Upper lobe of left lung (tissue), 6 donors: Measurements from ENCODE around the gene SMIM38. TPM values are rescaled to one million over a fixed set of nuclear protein-coding genes. Genes with fewer than 3 reads are reported as not detected.
"Not testable (repeated sequence)": the region's sequence is repeated elsewhere in the genome, so short reads cannot be mapped to it uniquely, and the experiment has no call there.

Experiments
- ATAC-seq, 2 donors: fragments of 200-7000 bp; cut with Tn5 transposase; one replicate each; pipeline ENCODE4 v1.9.1; 2022; ENCODE audit warnings: mild to moderate bottlenecking in 2 of 2, moderate library complexity in 2 of 2; ENCODE audit not compliant: low FRiP score in 2 of 2
- DNase-seq, 2 donors: peaks; one replicate each; pipeline ENCODE4 v3.0.0-alpha.2; 2019 to 2020
- H3K27ac ChIP-seq, 4 donors: fragments of 200-600 bp; sonication (generic); one replicate each; pipeline ENCODE4 v1.5.1; 2016 to 2019
- H3K27me3 ChIP-seq, 4 donors: fragments of 200-600 bp; sonication (generic); one replicate each; pipeline ENCODE4 v1.5.1; 2017 to 2019
- H3K36me3 ChIP-seq, 4 donors: fragments of 200-600 bp; sonication (generic); one replicate each; pipeline ENCODE4 v1.5.1; 2016 to 2019
- H3K4me1 ChIP-seq, 4 donors: fragments of 200-600 bp; sonication (generic); one replicate each; pipeline ENCODE4 v1.5.1; 2018 to 2019
- H3K4me3 ChIP-seq, 4 donors: fragments of 200-600 bp; sonication (generic); one replicate each; pipeline ENCODE4 v1.5.1; 2017 to 2019; ENCODE audit warnings: mild to moderate bottlenecking in 2 of 4, moderate library complexity in 1 of 4
- H3K9me3 ChIP-seq, 4 donors: fragments of 200-600 bp; sonication (generic); one replicate each; pipeline ENCODE4 v1.5.1; 2018 to 2019
- CTCF ChIP-seq, 6 experiments: fragments of 450-650 bp in 4 of 6; fragments of 200-600 bp in 2 of 6; sonication (generic) in 2 of 6; IDR thresholded peaks; one replicate each; pipeline ENCODE4 v1.5.1; 2016 to 2019; ENCODE audit warnings: antibody characterized with exemption in 6 of 6
- EP300 ChIP-seq, 4 donors: sonication (generic); formaldehyde crosslinking; IDR thresholded peaks; one replicate each; pipeline ENCODE4 v1.5.1; 2017; ENCODE audit warnings: antibody characterized with exemption in 4 of 4, control low read depth in 2 of 4
- POLR2A ChIP-seq, 4 donors: fragments of 450-650 bp; IDR thresholded peaks; one replicate each; pipeline ENCODE4 v1.5.1; 2016 to 2017; ENCODE audit warnings: antibody characterized with exemption in 4 of 4, mild to moderate bottlenecking in 2 of 4
- POLR2AphosphoS5 ChIP-seq, 2 donors: sonication (generic); formaldehyde crosslinking; IDR thresholded peaks; one replicate each; pipeline ENCODE4 v1.5.1; 2017; ENCODE audit warnings: antibody characterized with exemption in 2 of 2
- WGBS, 2 donors: methylation state at CpG; one replicate each; pipeline ENCODE4 v1.1.5; 2017 to 2018; 5-methylcytosine and 5-hydroxymethylcytosine counted together
- total RNA-seq, 6 donors: library from RNA; depleted of rRNA in 4 of 6; stranded (reverse); fragments of >200 nt in 4 of 6; gene quantifications; one replicate each; pipeline versions ENCODE4 v1.1.0 to v1.2.1, GENCODE V29; 2016 to 2021
- donor health status: DM: no; HTN: no; CAD: no; lungs with moderate emphysema.
- donor health status: DM: no; HTN: yes; CAD: no; lungs with severe emphysema.

Gene SMIM38
- total RNA-seq, 6 donors from 2014 or later, result 0.10 to 0.67 (median 0.55) TPM; not detected in 2

GRCh38 chr11:69137151-69137844, 18.4 kb upstream of the SMIM38 start:
- no peak for ATAC-seq
- no peak for TF ChIP-seq POLR2A (IDR thresholded peaks at IDR 0.05)
- TF ChIP-seq POLR2AphosphoS5 (IDR thresholded peaks at IDR 0.05), result no peak
- TF ChIP-seq EP300 (IDR thresholded peaks at IDR 0.05), result no peak
- TF ChIP-seq CTCF (IDR thresholded peaks at IDR 0.05), result no peak
- Histone ChIP-seq H3K27ac (no peak overlapping the region), H3K4me3 (no peak overlapping the region), H3K4me1 (no peaks in the 10 kb centered on the region), H3K9me3 (no peaks in the 10 kb centered on the region), H3K36me3 (no peaks in the 10 kb centered on the region), H3K27me3 (no peaks in the 10 kb centered on the region)
- 87% methylated on average over 6 to 8 of the region's 8 CpGs for WGBS, 2 donors
- no peak for DNase-seq

GRCh38 chr11:69138265-69138664, 17.5 kb upstream of the SMIM38 start:
- no peaks in the 10 kb centered on the region for H3K9me3 ChIP-seq
- H3K27me3 ChIP-seq, result no peaks in the 10 kb centered on the region
- ATAC-seq (peak in 1 of 2 donors; percentile 63), DNase-seq (no peak)
- no peaks in the 10 kb centered on the region for H3K36me3 ChIP-seq
- WGBS, 2 donors, result 67 to 75% methylated on average over 3 of the region's 3 CpGs
- H3K4me1 ChIP-seq, result no peaks in the 10 kb centered on the region
- no peak overlapping the region for H3K4me3 ChIP-seq
- TF ChIP-seq POLR2A (IDR thresholded peaks at IDR 0.05) (no peak), CTCF (IDR thresholded peaks at IDR 0.05) (no peak)
- no peak overlapping the region for H3K27ac ChIP-seq

- H3K4me3 ChIP-seq, H3K27me3 ChIP-seq, H3K36me3 ChIP-seq, H3K9me3 ChIP-seq, DNase-seq, H3K4me1 ChIP-seq, H3K27ac ChIP-seq, ATAC-seq: not testable (repeated sequence)
- 93 to 97% methylated on average over 7 of the region's 7 CpGs for WGBS, 2 donors
Measured at GRCh38 chr11:69140161-69140560, 15.6 kb upstream of the SMIM38 start.

GRCh38 chr11:69140635-69141034, 15.1 kb upstream of the SMIM38 start:
- H3K9me3 ChIP-seq, result no peaks in the 10 kb centered on the region
- no peak overlapping the region for H3K4me3 ChIP-seq
- ATAC-seq, result no peak
- no peaks in the 10 kb centered on the region for H3K4me1 ChIP-seq
- H3K27me3 ChIP-seq, result no peaks in the 10 kb centered on the region
- TF ChIP-seq EP300 (IDR thresholded peaks at IDR 0.05), result no peak
- TF ChIP-seq CTCF (IDR thresholded peaks at IDR 0.05), result no peak
- no peak for TF ChIP-seq POLR2AphosphoS5 (IDR thresholded peaks at IDR 0.05)
- no peak for TF ChIP-seq POLR2A (IDR thresholded peaks at IDR 0.05)
- no peak overlapping the region for H3K27ac ChIP-seq
- no peaks in the 10 kb centered on the region for H3K36me3 ChIP-seq
- no peak for DNase-seq
- 94 to 96% methylated on average over 5 of the region's 5 CpGs for WGBS, 2 donors

GRCh38 chr11:69141742-69142141, 14.0 kb upstream of the SMIM38 start:
- H3K27ac ChIP-seq, result no peak overlapping the region
- no peaks in the 10 kb centered on the region for H3K36me3 ChIP-seq
- no peak overlapping the region for H3K4me3 ChIP-seq
- no peaks in the 10 kb centered on the region for H3K27me3 ChIP-seq
- no peak for TF ChIP-seq CTCF (IDR thresholded peaks at IDR 0.05)
- no peak for TF ChIP-seq POLR2AphosphoS5 (IDR thresholded peaks at IDR 0.05)
- no peak for TF ChIP-seq EP300 (IDR thresholded peaks at IDR 0.05)
- TF ChIP-seq POLR2A (IDR thresholded peaks at IDR 0.05), result no peak
- WGBS, 2 donors, result 56 to 59% methylated on average over 8 of the region's 8 CpGs
- peaks cover 0 to 4% (median 2%) of the 10 kb centered on the region in 4 donors for H3K9me3 ChIP-seq
- no peaks in the 10 kb centered on the region for H3K4me1 ChIP-seq
- no peak for DNase-seq
- ATAC-seq, result no peak
